HCT116 (cell line): ENCODE results near the gene NOC2L. TPM values are rescaled to one million over a fixed set of nuclear protein-coding genes. Genes with fewer than 3 reads are reported as not detected.

Experiments
- ATAC-seq: fragments of 200-7000 bp; cut with Tn5 transposase; 2 replicates; pipeline ENCODE4 v1.9.1; 2020; ENCODE audit warnings: mild to moderate bottlenecking, moderate library complexity
- BruUV-seq: library from RNA; stranded (reverse); fragments of 400-500 nt; replicated peaks from 2 replicates; lab custom pipeline; 2021; lab: Mats Ljungman, UMichigan
- CTCF ChIA-PET: fragments of 300-600 bp; sonication (Branson Sonifier 250); formaldehyde crosslinking; loops from one replicate; lab custom pipeline; 2021; ENCODE audit warnings: antibody characterized with exemption; lab: Charles Lee
- POLR2A ChIA-PET: fragments of 300-600, 350-600 bp; sonication (Branson Sonifier 250); formaldehyde crosslinking; loops from one replicate; lab custom pipeline; 2021; ENCODE audit warnings: antibody characterized with exemption; lab: Charles Lee
- RAD21 ChIA-PET, 2 experiments: fragments of 300-600 bp; sonication (Branson Sonifier 250); formaldehyde crosslinking; loops; one replicate each; lab custom pipeline; 2023; ENCODE audit warnings: low total read pairs in 2 of 2; ENCODE audit not compliant: uncharacterized antibody in 2 of 2, unreplicated experiment in 2 of 2, low non-redundant PET in 1 of 2; lab: Charles Lee
- DNase-seq: peaks from one replicate; pipeline ENCODE4 v3.0.0-alpha.2; 2010; ENCODE audit warnings: low read depth, low spot score
- H2AFZ ChIP-seq: fragments of 200-600 bp; shearing (Covaris generic), sonication (generic); 2 replicates; pipeline ENCODE4 v1.6.1; 2017; ENCODE audit warnings: low read depth, mixed run types, mixed read lengths, antibody characterized with exemption, low read length; ENCODE audit not compliant: poor library complexity, severe bottlenecking
- H3K27ac ChIP-seq: 2 replicates; pipeline ENCODE4 v1.5.1; 2012; ENCODE audit warnings: low read depth, low read length
- H3K27me3 ChIP-seq: fragments of 200-600 bp; sonication (generic); 2 replicates; pipeline ENCODE4 v1.6.1; 2016; ENCODE audit warnings: mixed run types, low read length, mixed read lengths; ENCODE audit not compliant: insufficient read depth
- H3K36me3 ChIP-seq, 2 experiments: fragments of 200-500 bp in 1 of 2; fragments of 200-600 bp in 1 of 2; sonication (Bioruptor generic) in 1 of 2; sonication (generic) in 1 of 2; 2 replicates each; pipeline versions ENCODE4 v1.5.1 to v1.6.1; 2014 to 2016; ENCODE audit warnings: low read length in 2 of 2, inconsistent platforms in 1 of 2, mixed read lengths in 1 of 2, mixed run types in 1 of 2; ENCODE audit not compliant: insufficient read depth in 2 of 2, control insufficient read depth in 1 of 2
- H3K4me1 ChIP-seq, 2 experiments: fragments of 200-600 bp in 1 of 2; sonication (generic) in 1 of 2; 2 replicates each; pipeline versions ENCODE4 v1.5.1 to v1.6.1; 2012 to 2017; ENCODE audit warnings: low read length in 2 of 2, inconsistent platforms in 1 of 2, mild to moderate bottlenecking in 1 of 2, mixed read lengths in 1 of 2, mixed run types in 1 of 2, moderate library complexity in 1 of 2; ENCODE audit not compliant: insufficient read depth in 2 of 2, control insufficient read depth in 1 of 2
- H3K4me2 ChIP-seq: fragments of 200-600 bp; sonication (generic); 2 replicates; pipeline ENCODE4 v1.6.1; 2017; ENCODE audit warnings: mixed run types, low read length, mixed read lengths
- H3K4me3 ChIP-seq, 2 experiments: fragments of 200-600 bp in 1 of 2; sonication (generic) in 1 of 2; replicated peaks in 1 of 2; 2 replicates each; pipeline ENCODE4 v1.5.1; 2011 to 2016; ENCODE audit warnings: low read length in 2 of 2, control low read depth in 1 of 2, low read depth in 1 of 2, mild to moderate bottlenecking in 1 of 2, mixed read lengths in 1 of 2, mixed run types in 1 of 2
- H3K79me2 ChIP-seq: fragments of 200-600 bp; sonication (generic); 2 replicates; pipeline ENCODE4 v1.6.1; 2017; ENCODE audit warnings: mild to moderate bottlenecking, mixed run types, low read length, moderate library complexity, mixed read lengths; ENCODE audit not compliant: insufficient read depth
- H3K9ac ChIP-seq: fragments of 200-600 bp; sonication (generic); 2 replicates; pipeline ENCODE4 v1.6.1; 2016; ENCODE audit warnings: low read length, mixed read lengths
- H3K9me2 ChIP-seq: fragments of 200-600 bp; sonication (generic), shearing (Covaris generic); 2 replicates; pipeline ENCODE4 v1.6.1; 2017; ENCODE audit warnings: mixed run types, mild to moderate bottlenecking, moderate library complexity; ENCODE audit not compliant: insufficient read depth
- H3K9me3 ChIP-seq, 2 experiments: fragments of 200-500 bp in 1 of 2; fragments of 200-600 bp in 1 of 2; sonication (Bioruptor generic) in 1 of 2; sonication (generic) in 1 of 2; 2 replicates each; pipeline ENCODE4 v1.6.1; 2014 to 2017; ENCODE audit warnings: low read length in 2 of 2, mixed read lengths in 2 of 2, inconsistent platforms in 1 of 2, low read depth in 1 of 2, mild to moderate bottlenecking in 1 of 2, mixed run types in 1 of 2, moderate library complexity in 1 of 2; ENCODE audit not compliant: control insufficient read depth in 1 of 2, insufficient read depth in 1 of 2
- H4K20me1 ChIP-seq: fragments of 200-600 bp; sonication (generic), shearing (Covaris generic); 2 replicates; pipeline ENCODE4 v1.6.1; 2017; ENCODE audit warnings: mixed run types, mild to moderate bottlenecking, moderate library complexity; ENCODE audit not compliant: insufficient read depth
- CBX3 ChIP-seq: IDR thresholded peaks from 2 replicates; pipeline ENCODE4 v1.6.1; 2012; ENCODE audit warnings: low read depth
- ELF1 ChIP-seq: IDR thresholded peaks from 2 replicates; pipeline ENCODE4 v1.6.1; 2012; ENCODE audit warnings: low read depth, borderline replicate concordance
- EZH2 ChIP-seq: fragments of 200-600 bp; sonication (generic); IDR thresholded peaks from 2 replicates; pipeline ENCODE4 v1.6.1; 2017; ENCODE audit warnings: antibody characterized with exemption, mixed run types
- EZH2phosphoT487 ChIP-seq: fragments of 200-600 bp; IDR thresholded peaks from 2 replicates; pipeline ENCODE4 v1.6.1; 2018; ENCODE audit warnings: antibody characterized with exemption, borderline replicate concordance
- FOSL1 ChIP-seq: IDR thresholded peaks from 2 replicates; pipeline ENCODE4 v1.6.1; 2012; ENCODE audit warnings: low read depth
- JUND ChIP-seq: IDR thresholded peaks from 2 replicates; pipeline ENCODE4 v1.6.1; 2012
- SIN3A ChIP-seq: IDR thresholded peaks from 2 replicates; pipeline ENCODE4 v1.6.1; 2012; ENCODE audit warnings: low read depth
- SP1 ChIP-seq: IDR thresholded peaks from 2 replicates; pipeline ENCODE4 v1.6.1; 2012; ENCODE audit warnings: low read depth
- SRF ChIP-seq: IDR thresholded peaks from 2 replicates; pipeline ENCODE4 v1.6.1; 2012; ENCODE audit warnings: low read depth
- intact Hi-C: fragments of 100-400 bp; cut with micrococcal nuclease; formaldehyde crosslinking; loops from 2 replicates; pipeline ENCODE4 v1.10.0; 2022
- total RNA-seq: library from RNA; stranded (reverse); gene quantifications from one replicate; pipeline ENCODE4 v1.2.1, GENCODE V29; 2021; ENCODE audit not compliant: unreplicated experiment
- TF ChIP-seq, protein P1 (sequence below): IDR thresholded peaks from 2 replicates; pipeline ENCODE4 v1.6.1; 2012
- TF ChIP-seq, protein P2 (sequence below), 3 experiments: fragments of 200-600 bp in 1 of 3; sonication (generic) in 1 of 3; IDR thresholded peaks in 2 of 3; conservative IDR thresholded peaks in 1 of 3; 2 replicates each; pipeline ENCODE4 v1.5.1; 2012 to 2017; ENCODE audit warnings: low read depth in 2 of 3, low read length in 2 of 3, antibody characterized with exemption in 1 of 3, borderline replicate concordance in 1 of 3, control low read depth in 1 of 3, mild to moderate bottlenecking in 1 of 3, mixed read lengths in 1 of 3, mixed run types in 1 of 3, moderate library complexity in 1 of 3; ENCODE audit not compliant: insufficient read depth in 1 of 3
- TF ChIP-seq, protein P3 (sequence below): IDR thresholded peaks from 2 replicates; pipeline ENCODE4 v1.6.1; 2012; ENCODE audit warnings: low read depth
- TF ChIP-seq, protein P4 (sequence below): IDR thresholded peaks from 2 replicates; pipeline ENCODE4 v1.6.1; 2012

The NOC2L gene
- total RNA-seq, 1 experiment from 2014 or later, result 260 TPM

DNA sequence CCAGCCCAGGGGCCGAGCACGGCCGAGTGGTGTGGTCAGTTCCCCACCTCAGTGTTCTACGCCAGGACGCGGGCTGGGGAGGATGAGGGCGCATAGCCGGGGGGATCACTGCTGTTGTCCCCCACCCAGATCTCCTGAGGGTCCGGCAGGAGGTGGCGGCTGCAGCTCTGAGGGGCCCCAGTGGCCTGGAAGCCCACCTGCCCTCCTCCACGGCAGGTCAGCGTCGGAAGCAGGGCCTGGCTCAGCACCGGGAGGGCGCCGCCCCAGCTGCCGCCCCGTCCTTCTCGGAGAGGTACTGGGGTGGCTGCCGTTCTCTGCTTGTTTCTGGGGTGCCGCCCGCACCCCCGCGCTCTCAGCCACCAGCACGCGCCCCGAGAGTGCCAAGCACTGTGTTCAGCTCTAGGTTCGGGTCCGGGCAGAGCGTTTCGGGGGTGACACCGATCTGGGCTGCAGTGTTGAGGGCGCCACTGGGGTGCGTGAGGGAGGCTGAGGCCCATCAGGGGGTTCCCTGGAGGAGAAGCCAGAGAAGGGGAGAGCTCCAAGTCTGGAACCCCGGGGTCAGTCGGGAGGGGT is 18.0 kb downstream of the NOC2L start:
- CTCF ChIA-PET, result interaction anchor here (1.8 to 2.1 kb wide), 2 partner anchors 36 to 72 kb away, joined by 5 to 6 read pairs; no protein-coding TSS in a partner anchor
- no TSS peak for BruUV-seq
- Histone ChIP-seq H3K9me3 (no peaks in the 10 kb centered on the region), H3K9me2 (no peaks in the 10 kb centered on the region), H3K4me3 (peak overlapping the region; percentile 38 to 50), H4K20me1 (no peaks in the 10 kb centered on the region), H3K4me1 (peaks cover 49 to 62% of the 10 kb centered on the region in 2 experiments), H3K36me3 (peaks cover 0 to 8% of the 10 kb centered on the region in 2 experiments; a peak in 3 of 4 replicates), H3K27ac (peak overlapping the region; percentile 49; the same call in 1 of the 2 replicates), H3K79me2 (no peaks in the 10 kb centered on the region), H2AFZ (peak overlapping the region; percentile 51), H3K27me3 (peaks cover 10% of the 10 kb centered on the region; the same call in 1 of the 2 replicates), H3K4me2 (peak overlapping the region; percentile 73), H3K9ac (peak overlapping the region; percentile 43)
- RAD21 ChIA-PET, result interaction anchor here in 1 of 2 experiments (0.6 kb wide), 1 partner anchor 30 kb away, joined by 3 read pairs; no protein-coding TSS in a partner anchor
- TF ChIP-seq EZH2 (no peak), CBX3 (no peak), SRF (no peak), FOSL1 (no peak), ELF1 (no peak), EZH2phosphoT487 (no peak), SIN3A (no peak), JUND (no peak), SP1 (no peak)
- TF ChIP-seq, protein P1, sequence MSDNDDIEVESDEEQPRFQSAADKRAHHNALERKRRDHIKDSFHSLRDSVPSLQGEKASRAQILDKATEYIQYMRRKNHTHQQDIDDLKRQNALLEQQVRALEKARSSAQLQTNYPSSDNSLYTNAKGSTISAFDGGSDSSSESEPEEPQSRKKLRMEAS, result no peak
- TF ChIP-seq, protein P2, sequence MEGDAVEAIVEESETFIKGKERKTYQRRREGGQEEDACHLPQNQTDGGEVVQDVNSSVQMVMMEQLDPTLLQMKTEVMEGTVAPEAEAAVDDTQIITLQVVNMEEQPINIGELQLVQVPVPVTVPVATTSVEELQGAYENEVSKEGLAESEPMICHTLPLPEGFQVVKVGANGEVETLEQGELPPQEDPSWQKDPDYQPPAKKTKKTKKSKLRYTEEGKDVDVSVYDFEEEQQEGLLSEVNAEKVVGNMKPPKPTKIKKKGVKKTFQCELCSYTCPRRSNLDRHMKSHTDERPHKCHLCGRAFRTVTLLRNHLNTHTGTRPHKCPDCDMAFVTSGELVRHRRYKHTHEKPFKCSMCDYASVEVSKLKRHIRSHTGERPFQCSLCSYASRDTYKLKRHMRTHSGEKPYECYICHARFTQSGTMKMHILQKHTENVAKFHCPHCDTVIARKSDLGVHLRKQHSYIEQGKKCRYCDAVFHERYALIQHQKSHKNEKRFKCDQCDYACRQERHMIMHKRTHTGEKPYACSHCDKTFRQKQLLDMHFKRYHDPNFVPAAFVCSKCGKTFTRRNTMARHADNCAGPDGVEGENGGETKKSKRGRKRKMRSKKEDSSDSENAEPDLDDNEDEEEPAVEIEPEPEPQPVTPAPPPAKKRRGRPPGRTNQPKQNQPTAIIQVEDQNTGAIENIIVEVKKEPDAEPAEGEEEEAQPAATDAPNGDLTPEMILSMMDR (IDR thresholded peaks at IDR 0.05 in 2 of 3, conservative IDR thresholded peaks at IDR 0.05 in 1 of 3; ENCODE audit: borderline replicate concordance in 1 of 3, insufficient read depth in 1 of 3, low read depth in 2 of 3, low read length in 2 of 3), result no peak
- TF ChIP-seq, protein P3, sequence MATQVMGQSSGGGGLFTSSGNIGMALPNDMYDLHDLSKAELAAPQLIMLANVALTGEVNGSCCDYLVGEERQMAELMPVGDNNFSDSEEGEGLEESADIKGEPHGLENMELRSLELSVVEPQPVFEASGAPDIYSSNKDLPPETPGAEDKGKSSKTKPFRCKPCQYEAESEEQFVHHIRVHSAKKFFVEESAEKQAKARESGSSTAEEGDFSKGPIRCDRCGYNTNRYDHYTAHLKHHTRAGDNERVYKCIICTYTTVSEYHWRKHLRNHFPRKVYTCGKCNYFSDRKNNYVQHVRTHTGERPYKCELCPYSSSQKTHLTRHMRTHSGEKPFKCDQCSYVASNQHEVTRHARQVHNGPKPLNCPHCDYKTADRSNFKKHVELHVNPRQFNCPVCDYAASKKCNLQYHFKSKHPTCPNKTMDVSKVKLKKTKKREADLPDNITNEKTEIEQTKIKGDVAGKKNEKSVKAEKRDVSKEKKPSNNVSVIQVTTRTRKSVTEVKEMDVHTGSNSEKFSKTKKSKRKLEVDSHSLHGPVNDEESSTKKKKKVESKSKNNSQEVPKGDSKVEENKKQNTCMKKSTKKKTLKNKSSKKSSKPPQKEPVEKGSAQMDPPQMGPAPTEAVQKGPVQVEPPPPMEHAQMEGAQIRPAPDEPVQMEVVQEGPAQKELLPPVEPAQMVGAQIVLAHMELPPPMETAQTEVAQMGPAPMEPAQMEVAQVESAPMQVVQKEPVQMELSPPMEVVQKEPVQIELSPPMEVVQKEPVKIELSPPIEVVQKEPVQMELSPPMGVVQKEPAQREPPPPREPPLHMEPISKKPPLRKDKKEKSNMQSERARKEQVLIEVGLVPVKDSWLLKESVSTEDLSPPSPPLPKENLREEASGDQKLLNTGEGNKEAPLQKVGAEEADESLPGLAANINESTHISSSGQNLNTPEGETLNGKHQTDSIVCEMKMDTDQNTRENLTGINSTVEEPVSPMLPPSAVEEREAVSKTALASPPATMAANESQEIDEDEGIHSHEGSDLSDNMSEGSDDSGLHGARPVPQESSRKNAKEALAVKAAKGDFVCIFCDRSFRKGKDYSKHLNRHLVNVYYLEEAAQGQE, result no peak
- TF ChIP-seq, protein P4, sequence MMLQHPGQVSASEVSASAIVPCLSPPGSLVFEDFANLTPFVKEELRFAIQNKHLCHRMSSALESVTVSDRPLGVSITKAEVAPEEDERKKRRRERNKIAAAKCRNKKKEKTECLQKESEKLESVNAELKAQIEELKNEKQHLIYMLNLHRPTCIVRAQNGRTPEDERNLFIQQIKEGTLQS, result no peak
- peak; percentile 5 for ATAC-seq
- intact Hi-C loops, result loop anchor here (2.0 kb wide), 2 partner anchors 16 to 34 kb away; no protein-coding TSS in a partner anchor
- no peak for DNase-seq
- POLR2A ChIA-PET, result interaction anchor here (1.0 kb wide), 1 partner anchor 18 kb away, joined by 3 read pairs; the partner anchor contains the start of gene NOC2L
